PFSK-1 (cell line): ENCODE data around the gene TMTC4.

Source experiments
- FOXP2 ChIP-seq: optimal IDR thresholded peaks from 2 replicates; pipeline ENCODE3; 2011; ENCODE audit warnings: borderline replicate concordance, control low read depth, inconsistent platforms; ENCODE audit not compliant: insufficient read depth; ENCODE audit errors: extremely low read length, extremely low read depth
- POLR2AphosphoS5 ChIP-seq: IDR thresholded peaks from 2 replicates; pipeline ENCODE4 v1.6.1; 2012; ENCODE audit warnings: low read depth, mild to moderate bottlenecking, control low read depth, low read length, moderate library complexity
- SIN3A ChIP-seq: IDR thresholded peaks from 2 replicates; pipeline ENCODE4 v1.6.1; 2012; ENCODE audit warnings: mild to moderate bottlenecking, low read length, moderate library complexity, borderline replicate concordance; ENCODE audit not compliant: insufficient read depth
- TAF1 ChIP-seq: IDR thresholded peaks from 2 replicates; pipeline ENCODE4 v1.6.1; 2012; ENCODE audit warnings: low read length, control low read depth, borderline replicate concordance; ENCODE audit not compliant: insufficient read depth
- TF ChIP-seq, protein P1 (sequence below), 2 experiments: IDR thresholded peaks; 2 replicates each; pipeline versions ENCODE4 v1.6.1 to v1.8.0; 2011 to 2012; ENCODE audit warnings: low read depth in 2 of 2, low read length in 2 of 2, control low read depth in 1 of 2, inconsistent platforms in 1 of 2, mild to moderate bottlenecking in 1 of 2, moderate library complexity in 1 of 2; ENCODE audit not compliant: insufficient read depth in 1 of 2

TMTC4 gene

DNA sequence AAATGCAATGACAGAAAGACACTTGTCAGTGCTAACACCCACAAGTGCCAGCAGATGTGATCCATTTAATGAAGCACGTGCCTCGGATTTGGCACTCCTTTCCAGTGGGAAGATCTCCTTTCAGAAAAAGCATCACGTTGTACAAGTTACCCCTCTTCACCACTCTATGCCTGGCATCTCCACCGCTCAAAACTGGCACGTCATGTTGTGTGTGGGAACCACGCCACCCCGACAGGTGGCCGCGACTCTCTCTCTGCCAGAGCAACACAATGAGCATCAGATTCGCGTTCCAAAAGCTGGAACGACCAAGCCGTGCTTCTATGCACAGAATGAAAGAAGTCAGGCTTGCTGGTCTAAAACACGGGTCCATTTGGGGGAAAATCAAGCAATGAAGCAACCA is 24.3 kb downstream of the TMTC4 start:
- TF ChIP-seq, protein P1, sequence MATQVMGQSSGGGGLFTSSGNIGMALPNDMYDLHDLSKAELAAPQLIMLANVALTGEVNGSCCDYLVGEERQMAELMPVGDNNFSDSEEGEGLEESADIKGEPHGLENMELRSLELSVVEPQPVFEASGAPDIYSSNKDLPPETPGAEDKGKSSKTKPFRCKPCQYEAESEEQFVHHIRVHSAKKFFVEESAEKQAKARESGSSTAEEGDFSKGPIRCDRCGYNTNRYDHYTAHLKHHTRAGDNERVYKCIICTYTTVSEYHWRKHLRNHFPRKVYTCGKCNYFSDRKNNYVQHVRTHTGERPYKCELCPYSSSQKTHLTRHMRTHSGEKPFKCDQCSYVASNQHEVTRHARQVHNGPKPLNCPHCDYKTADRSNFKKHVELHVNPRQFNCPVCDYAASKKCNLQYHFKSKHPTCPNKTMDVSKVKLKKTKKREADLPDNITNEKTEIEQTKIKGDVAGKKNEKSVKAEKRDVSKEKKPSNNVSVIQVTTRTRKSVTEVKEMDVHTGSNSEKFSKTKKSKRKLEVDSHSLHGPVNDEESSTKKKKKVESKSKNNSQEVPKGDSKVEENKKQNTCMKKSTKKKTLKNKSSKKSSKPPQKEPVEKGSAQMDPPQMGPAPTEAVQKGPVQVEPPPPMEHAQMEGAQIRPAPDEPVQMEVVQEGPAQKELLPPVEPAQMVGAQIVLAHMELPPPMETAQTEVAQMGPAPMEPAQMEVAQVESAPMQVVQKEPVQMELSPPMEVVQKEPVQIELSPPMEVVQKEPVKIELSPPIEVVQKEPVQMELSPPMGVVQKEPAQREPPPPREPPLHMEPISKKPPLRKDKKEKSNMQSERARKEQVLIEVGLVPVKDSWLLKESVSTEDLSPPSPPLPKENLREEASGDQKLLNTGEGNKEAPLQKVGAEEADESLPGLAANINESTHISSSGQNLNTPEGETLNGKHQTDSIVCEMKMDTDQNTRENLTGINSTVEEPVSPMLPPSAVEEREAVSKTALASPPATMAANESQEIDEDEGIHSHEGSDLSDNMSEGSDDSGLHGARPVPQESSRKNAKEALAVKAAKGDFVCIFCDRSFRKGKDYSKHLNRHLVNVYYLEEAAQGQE (IDR thresholded peaks at IDR 0.05; ENCODE audit: insufficient read depth in 1 of 2, low read depth in 2 of 2, low read length in 2 of 2), result no peak
- TF ChIP-seq TAF1, result no peak
- no peak for TF ChIP-seq POLR2AphosphoS5
- TF ChIP-seq FOXP2, result no peak
- TF ChIP-seq SIN3A, result no peak

- TF ChIP-seq POLR2AphosphoS5, result no peak
- no peak for TF ChIP-seq TAF1
- TF ChIP-seq SIN3A, result no peak
- TF ChIP-seq, protein P1 (IDR thresholded peaks at IDR 0.05; ENCODE audit: insufficient read depth in 1 of 2, low read depth in 2 of 2, low read length in 2 of 2), result no peak
- no peak for TF ChIP-seq FOXP2
Measured at GRCh38 chr13:100648354-100648753, 26.2 kb downstream of the TMTC4 start.

- no peak for TF ChIP-seq FOXP2
- TF ChIP-seq, protein P1 (IDR thresholded peaks at IDR 0.05; ENCODE audit: insufficient read depth in 1 of 2, low read depth in 2 of 2, low read length in 2 of 2), result no peak
- TF ChIP-seq SIN3A, result no peak
- TF ChIP-seq POLR2AphosphoS5, result no peak
- TF ChIP-seq TAF1, result no peak
Measured at GRCh38 chr13:100646871-100647270, 27.7 kb downstream of the TMTC4 start.

DNA sequence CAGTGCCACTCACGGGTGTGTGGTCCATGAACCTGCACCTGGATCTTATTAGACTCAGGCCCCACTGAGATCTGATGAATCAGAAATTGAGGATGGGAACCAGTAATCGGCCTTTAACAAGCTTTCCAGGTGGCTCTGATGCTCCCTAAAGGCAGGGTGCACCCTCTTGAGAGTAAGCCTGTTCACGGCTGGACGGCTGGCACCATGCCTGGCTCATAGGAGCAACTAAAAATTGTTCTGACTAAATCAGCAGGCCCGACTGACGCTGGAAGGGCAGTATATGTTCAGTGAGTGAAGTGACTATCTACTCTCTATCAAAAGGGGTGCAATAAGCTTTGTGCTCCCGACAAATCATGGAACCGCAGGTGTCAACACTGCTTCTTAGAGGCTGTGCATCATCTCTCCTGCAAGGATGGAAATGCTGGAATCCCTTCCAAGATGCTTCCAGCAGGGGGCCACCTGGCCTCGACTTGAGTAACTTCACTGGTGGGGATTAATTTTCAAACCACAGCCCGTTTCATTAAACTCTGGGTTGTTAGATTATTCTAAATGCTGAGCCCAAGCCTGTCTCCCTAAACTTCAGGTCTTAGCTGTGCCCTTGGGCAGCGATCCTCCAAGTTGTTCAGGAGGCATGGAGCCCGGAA is 28.4 kb downstream of the TMTC4 start:
- TF ChIP-seq POLR2AphosphoS5 (no peak), TAF1 (no peak), SIN3A (no peak)
- TF ChIP-seq, protein P1 (IDR thresholded peaks at IDR 0.05; ENCODE audit: insufficient read depth in 1 of 2, low read depth in 2 of 2, low read length in 2 of 2), result no peak

DNA sequence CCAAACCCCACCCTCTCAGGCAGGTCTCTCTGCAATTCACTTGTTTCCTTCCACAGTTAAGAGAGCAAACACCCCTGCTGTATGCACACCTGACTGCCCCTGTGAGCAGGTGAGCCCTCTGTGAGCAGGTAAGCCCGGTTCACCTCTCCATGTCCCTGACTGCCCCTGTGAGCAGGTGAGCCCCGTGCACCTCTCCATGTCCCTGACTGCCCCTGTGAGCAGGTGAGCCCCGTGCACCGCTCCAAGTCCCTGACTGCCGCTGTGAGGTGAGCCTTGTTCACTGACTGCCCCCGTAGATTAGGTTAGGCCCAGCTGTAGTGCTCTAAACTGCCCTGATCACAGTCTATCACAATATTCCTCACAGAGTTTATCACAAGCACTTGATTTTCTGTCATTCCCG is 29.2 kb downstream of the TMTC4 start:
- TF ChIP-seq TAF1 (no peak), FOXP2 (no peak), SIN3A (no peak), POLR2AphosphoS5 (no peak)
- TF ChIP-seq, protein P1 (IDR thresholded peaks at IDR 0.05; ENCODE audit: insufficient read depth in 1 of 2, low read depth in 2 of 2, low read length in 2 of 2), result no peak
